Measurements from ENCODE around the gene TLK1. TPM values are rescaled to one million over a fixed set of nuclear protein-coding genes. Genes with fewer than 3 reads are reported as not detected.
A peak's percentile ranks its signal among the peaks of the same experiment; 100 is the strongest.

The TLK1 gene
- total and polyA plus RNA-seq, 2 experiments from 2014 or later: 9.2 to 21.8 TPM

GRCh38 chr2:171009386-171009785 is 151.3 kb downstream of the TLK1 start:
- Histone ChIP-seq H3K36me3 (replicated peaks; ENCODE audit: insufficient read depth, low read depth) (no peaks in the 10 kb centered on the region), H3K27ac (no peak overlapping the region), H4K20me1 (ENCODE audit: insufficient read depth, poor library complexity, severe bottlenecking) (no peaks in the 10 kb centered on the region), H3K9me3 (ENCODE audit: low read depth) (no peaks in the 10 kb centered on the region), H3K27me3 (no peaks in the 10 kb centered on the region), H3K9me2 (replicated peaks; ENCODE audit: insufficient read depth) (no peaks in the 10 kb centered on the region), H3K4me1 (ENCODE audit: insufficient read depth) (no peaks in the 10 kb centered on the region), H3K4me3 (no peak overlapping the region), H3K4me2 (no peak overlapping the region), H3K79me2 (no peaks in the 10 kb centered on the region), H2AFZ (no peak overlapping the region)
- WGBS (ENCODE audit: low lambda C conversion rate, missing lambda C conversion rate): 98% methylated on average over 4 of the region's 4 CpGs
- no peak for TF ChIP-seq CTCF (IDR thresholded peaks at IDR 0.05; ENCODE audit: poor library complexity)
- no peak for TF ChIP-seq EZH2 (IDR thresholded peaks at IDR 0.05; ENCODE audit: borderline replicate concordance)
- no peak for TF ChIP-seq EZH2phosphoT487 (IDR thresholded peaks at IDR 0.05; ENCODE audit: low read depth, severe bottlenecking, unreplicated experiment)
- DNase-seq (ENCODE audit: low spot score): no peak

GRCh38 chr2:171008550-171009205 is 152.0 kb downstream of the TLK1 start:
- no peak overlapping the region for H3K27ac ChIP-seq

GRCh38 chr2:171004833-171005232 is 155.9 kb downstream of the TLK1 start:
- no peaks in the 10 kb centered on the region for H3K4me1 ChIP-seq (ENCODE audit: insufficient read depth)
- H3K9me3 ChIP-seq (ENCODE audit: low read depth): no peaks in the 10 kb centered on the region
- WGBS (ENCODE audit: low lambda C conversion rate, missing lambda C conversion rate): 86% methylated on average over 2 of the region's 2 CpGs
- no peaks in the 10 kb centered on the region for H3K79me2 ChIP-seq
- no peaks in the 10 kb centered on the region for H3K9me2 ChIP-seq (replicated peaks; ENCODE audit: insufficient read depth)
- H2AFZ ChIP-seq: no peak overlapping the region
- H4K20me1 ChIP-seq (ENCODE audit: insufficient read depth, poor library complexity, severe bottlenecking): no peaks in the 10 kb centered on the region
- TF ChIP-seq EZH2phosphoT487 (IDR thresholded peaks at IDR 0.05; ENCODE audit: low read depth, severe bottlenecking, unreplicated experiment) (no peak), CTCF (IDR thresholded peaks at IDR 0.05; ENCODE audit: poor library complexity) (no peak), EZH2 (IDR thresholded peaks at IDR 0.05; ENCODE audit: borderline replicate concordance) (no peak)
- H3K27me3 ChIP-seq: no peaks in the 10 kb centered on the region
- no peak for DNase-seq (ENCODE audit: low spot score)
- no peaks in the 10 kb centered on the region for H3K36me3 ChIP-seq (replicated peaks; ENCODE audit: insufficient read depth, low read depth)
- H3K4me2 ChIP-seq: no peak overlapping the region
- no peak overlapping the region for H3K27ac ChIP-seq
- no peak overlapping the region for H3K4me3 ChIP-seq

More at GRCh38 chr2:171008550-171009205, 152.0 kb downstream of the TLK1 start:
- Histone ChIP-seq H3K4me1 (ENCODE audit: insufficient read depth) (no peaks in the 10 kb centered on the region), H2AFZ (no peak overlapping the region), H3K9me2 (replicated peaks; ENCODE audit: insufficient read depth) (no peaks in the 10 kb centered on the region), H3K27me3 (no peaks in the 10 kb centered on the region), H3K79me2 (no peaks in the 10 kb centered on the region), H3K9me3 (ENCODE audit: low read depth) (no peaks in the 10 kb centered on the region), H3K4me3 (no peak overlapping the region), H3K36me3 (replicated peaks; ENCODE audit: insufficient read depth, low read depth) (no peaks in the 10 kb centered on the region), H3K4me2 (no peak overlapping the region), H4K20me1 (ENCODE audit: insufficient read depth, poor library complexity, severe bottlenecking) (no peaks in the 10 kb centered on the region)
- TF ChIP-seq CTCF (IDR thresholded peaks at IDR 0.05; ENCODE audit: poor library complexity): no peak
- TF ChIP-seq EZH2 (IDR thresholded peaks at IDR 0.05; ENCODE audit: borderline replicate concordance): no peak
- TF ChIP-seq EZH2phosphoT487 (IDR thresholded peaks at IDR 0.05; ENCODE audit: low read depth, severe bottlenecking, unreplicated experiment): no peak
- WGBS (ENCODE audit: low lambda C conversion rate, missing lambda C conversion rate): 69% methylated on average over 2 of the region's 2 CpGs
- peak; percentile 11 for DNase-seq (ENCODE audit: low spot score)
